ENCODE measurements around the gene SDHA.
"Not testable (repeated sequence)": the region's sequence is repeated elsewhere in the genome, so short reads cannot be mapped to it uniquely, and the experiment has no call there.

The SDHA gene

DNA sequence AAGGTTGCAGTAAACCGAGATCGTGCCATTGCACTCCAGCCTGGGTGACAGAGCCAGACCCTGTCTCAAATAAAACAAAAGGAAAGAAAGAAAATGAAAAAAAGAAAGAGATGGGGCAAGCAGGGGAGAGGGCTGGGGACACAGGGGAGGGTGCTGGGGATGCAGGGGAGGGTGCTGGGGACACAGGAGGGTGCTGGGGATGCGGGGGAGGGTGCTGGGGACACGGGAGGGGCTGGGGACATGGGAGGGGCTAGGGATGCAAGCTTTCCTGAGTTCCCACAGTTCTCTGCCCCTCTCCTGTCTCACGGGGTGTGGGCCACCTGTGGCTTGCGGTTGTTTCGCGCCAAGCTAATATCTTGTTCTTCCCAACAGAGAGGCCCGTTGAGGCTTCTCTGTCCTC lies 60.5 kb downstream of the SDHA start:
- H3K36me3 ChIP-seq = peaks cover 94% of the 10 kb centered on the region
- peaks cover 31% of the 10 kb centered on the region for H4K20me1 ChIP-seq
- no peak for TF ChIP-seq Cebpa-rat (IDR thresholded peaks at IDR 0.05)
- H3K9ac ChIP-seq = no peak overlapping the region
- H3K4me2 ChIP-seq = no peak overlapping the region
- no peaks in the 10 kb centered on the region for H3K27me3 ChIP-seq
- H3K4me3 ChIP-seq = no peak overlapping the region
- no peak overlapping the region for H3K27ac ChIP-seq
- peaks cover 50% of the 10 kb centered on the region for H3K9me3 ChIP-seq
- peaks cover 16% of the 10 kb centered on the region for H3K4me1 ChIP-seq

GRCh38 chr5:279051-279665 lies 61.0 kb downstream of the SDHA start:
- H3K27me3 ChIP-seq = not testable (repeated sequence)
- peaks cover 94% of the 10 kb centered on the region for H3K36me3 ChIP-seq

DNA sequence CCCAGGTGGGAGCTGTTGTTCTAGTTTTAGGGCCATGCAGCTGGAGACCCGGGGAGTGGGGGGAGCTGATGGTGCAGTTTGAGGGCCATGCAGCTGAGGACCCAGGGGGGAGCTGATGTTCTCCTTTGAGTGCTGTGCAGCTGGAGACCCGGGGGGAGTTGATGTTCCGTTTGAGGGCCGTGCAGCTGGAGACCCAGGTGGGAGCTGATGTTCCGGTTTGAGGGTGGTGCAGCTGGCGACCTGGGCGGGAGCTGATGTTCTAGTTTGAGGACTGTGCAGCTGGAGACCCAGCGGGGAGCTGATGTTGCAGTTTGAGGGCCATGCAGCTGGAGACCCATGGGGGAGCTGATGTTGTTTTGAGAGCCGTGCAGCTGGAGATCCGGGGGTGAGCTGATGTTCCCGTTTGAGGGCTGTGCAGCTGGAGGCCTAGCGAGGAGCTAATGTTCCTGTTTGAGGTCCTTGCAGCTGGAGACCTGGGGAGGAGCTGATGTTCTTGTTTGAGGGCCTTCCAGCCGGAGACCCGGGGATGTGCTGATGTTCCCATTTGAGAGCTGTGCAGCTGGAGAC lies 68.0 kb downstream of the SDHA start:
- peak overlapping the region; percentile 49; the same call in 1 of the 2 replicates for H3K4me2 ChIP-seq
- no peak for TF ChIP-seq Cebpa-rat (IDR thresholded peaks at IDR 0.05)
- H3K4me1 ChIP-seq = peaks cover 49% of the 10 kb centered on the region
- peaks cover 79% of the 10 kb centered on the region for H3K36me3 ChIP-seq
- peak overlapping the region; percentile 35 for H3K4me3 ChIP-seq
- H3K27ac ChIP-seq = peak overlapping the region; percentile 84
- peaks cover 85% of the 10 kb centered on the region for H3K9me3 ChIP-seq
- H3K9ac ChIP-seq = no peak overlapping the region
- peaks cover 27% of the 10 kb centered on the region; the same call in 1 of the 2 replicates for H4K20me1 ChIP-seq
- H3K27me3 ChIP-seq = no peaks in the 10 kb centered on the region

More at GRCh38 chr5:279051-279665, 61.0 kb downstream of the SDHA start:
- Histone ChIP-seq H3K9me3 (peaks cover 55% of the 10 kb centered on the region), H4K20me1 (peaks cover 26% of the 10 kb centered on the region), H3K4me1 (peaks cover 16% of the 10 kb centered on the region)
- H3K9ac ChIP-seq, H3K4me2 ChIP-seq, H3K27ac ChIP-seq, H3K4me3 ChIP-seq: not testable (repeated sequence)

DNA sequence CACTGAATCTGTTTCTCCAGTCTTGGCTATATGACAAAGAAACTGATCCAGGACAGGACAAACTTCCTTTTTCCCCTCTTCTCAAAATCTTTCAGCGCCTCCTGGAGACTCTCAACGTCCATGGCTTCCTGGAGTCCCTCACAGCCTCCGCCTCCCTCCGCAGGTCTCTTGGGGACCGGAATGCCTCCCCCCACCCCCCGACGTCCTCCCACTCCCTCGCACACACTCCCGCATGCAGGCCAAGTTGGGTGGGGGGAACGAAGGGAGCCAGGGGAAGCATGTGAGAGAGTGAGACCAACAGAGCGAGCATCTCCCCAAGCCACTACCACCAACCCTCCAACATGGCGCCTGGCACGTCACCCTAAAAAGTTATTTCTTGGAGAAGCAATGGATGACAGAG lies 72.1 kb downstream of the SDHA start:
- Histone ChIP-seq H4K20me1 (peaks cover 25% of the 10 kb centered on the region; the same call in 1 of the 2 replicates), H3K36me3 (peaks cover 64% of the 10 kb centered on the region), H3K4me2 (peak overlapping the region; percentile 67), H3K9me3 (peaks cover 60% of the 10 kb centered on the region), H3K27ac (peak overlapping the region; percentile 41; the same call in 1 of the 2 replicates), H3K4me1 (peaks cover 42% of the 10 kb centered on the region)
- not testable (repeated sequence) for H3K9ac ChIP-seq, H3K27me3 ChIP-seq, H3K4me3 ChIP-seq

GRCh38 chr5:291345-291744 lies 73.2 kb downstream of the SDHA start:
- Histone ChIP-seq H3K9me3 (peaks cover 48% of the 10 kb centered on the region), H3K4me1 (peaks cover 37% of the 10 kb centered on the region), H3K4me2 (peak overlapping the region; percentile 67), H3K36me3 (peaks cover 58% of the 10 kb centered on the region), H4K20me1 (peaks cover 21% of the 10 kb centered on the region)
- H3K9ac ChIP-seq, H3K27me3 ChIP-seq, H3K4me3 ChIP-seq, H3K27ac ChIP-seq: not testable (repeated sequence)

GRCh38 chr5:294788-295187 lies 76.7 kb downstream of the SDHA start:
- H3K27me3 ChIP-seq, H3K9ac ChIP-seq, H3K4me2 ChIP-seq, H3K4me3 ChIP-seq, H3K27ac ChIP-seq: not testable (repeated sequence)
- Histone ChIP-seq H3K36me3 (peaks cover 26% of the 10 kb centered on the region), H3K4me1 (peaks cover 56% of the 10 kb centered on the region), H4K20me1 (peaks cover 45% of the 10 kb centered on the region), H3K9me3 (peaks cover 16% of the 10 kb centered on the region)

DNA sequence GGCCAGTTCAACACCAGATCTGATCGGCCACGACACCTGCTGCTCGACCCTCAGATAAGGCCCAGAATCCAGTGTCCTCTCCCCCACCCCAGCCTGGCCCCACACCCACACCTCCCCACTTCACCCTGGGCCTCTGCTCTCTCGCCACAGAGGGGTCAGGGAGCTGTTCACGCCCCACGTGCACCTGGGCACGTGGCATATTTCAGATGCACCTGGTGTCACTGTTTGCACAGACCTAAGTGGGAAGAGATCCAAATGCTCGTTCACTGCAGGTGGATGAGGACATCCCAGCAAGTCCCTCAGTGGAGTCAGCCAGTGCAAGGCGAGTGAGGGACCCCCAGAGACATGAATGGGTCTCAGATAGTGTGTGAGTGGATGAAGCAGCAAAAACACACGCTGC lies 78.1 kb downstream of the SDHA start:
- H3K36me3 ChIP-seq = peaks cover 31% of the 10 kb centered on the region
- H3K4me3 ChIP-seq, H3K9ac ChIP-seq, H3K27ac ChIP-seq, H3K27me3 ChIP-seq: not testable (repeated sequence)
- H3K4me2 ChIP-seq = peak overlapping the region; percentile 72
- H3K4me1 ChIP-seq = peaks cover 54% of the 10 kb centered on the region
- H4K20me1 ChIP-seq = peaks cover 59% of the 10 kb centered on the region
- peaks cover 16% of the 10 kb centered on the region for H3K9me3 ChIP-seq

DNA sequence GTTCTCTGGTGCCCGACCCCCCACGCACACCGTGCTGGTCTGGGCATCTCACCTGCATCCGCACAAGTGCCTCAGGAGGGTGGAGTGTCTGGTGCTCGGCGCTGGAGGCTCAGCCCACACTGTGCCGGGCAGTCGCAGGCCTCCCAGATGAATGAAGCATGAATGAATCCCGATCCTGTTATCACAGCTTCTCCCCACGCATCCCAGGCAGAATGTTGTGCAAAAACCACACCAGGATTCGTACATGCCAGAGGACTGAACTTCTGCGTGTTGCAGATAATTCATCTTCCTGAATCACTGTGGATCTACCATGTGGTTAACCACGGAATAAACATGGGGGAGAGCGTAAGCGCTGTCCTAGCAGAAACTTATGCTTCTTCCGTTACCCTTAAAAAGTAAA lies 78.8 kb downstream of the SDHA start:
- peaks cover 49% of the 10 kb centered on the region for H3K4me1 ChIP-seq
- H3K27me3 ChIP-seq, H3K9ac ChIP-seq, H3K27ac ChIP-seq, H3K4me3 ChIP-seq: not testable (repeated sequence)
- H3K4me2 ChIP-seq = peak overlapping the region; percentile 72
- peaks cover 13% of the 10 kb centered on the region for H3K9me3 ChIP-seq
- peaks cover 67% of the 10 kb centered on the region for H4K20me1 ChIP-seq
- H3K36me3 ChIP-seq = peaks cover 25% of the 10 kb centered on the region

- not testable (repeated sequence) for H3K27ac ChIP-seq, H3K4me3 ChIP-seq, H3K27me3 ChIP-seq, H3K9me3 ChIP-seq, H3K9ac ChIP-seq
- peak overlapping the region; percentile 72 for H3K4me2 ChIP-seq
- H3K4me1 ChIP-seq = peaks cover 54% of the 10 kb centered on the region
- H4K20me1 ChIP-seq = peaks cover 72% of the 10 kb centered on the region
- peaks cover 20% of the 10 kb centered on the region for H3K36me3 ChIP-seq
Observed at GRCh38 chr5:297448-297847, 79.3 kb downstream of the SDHA start.

DNA sequence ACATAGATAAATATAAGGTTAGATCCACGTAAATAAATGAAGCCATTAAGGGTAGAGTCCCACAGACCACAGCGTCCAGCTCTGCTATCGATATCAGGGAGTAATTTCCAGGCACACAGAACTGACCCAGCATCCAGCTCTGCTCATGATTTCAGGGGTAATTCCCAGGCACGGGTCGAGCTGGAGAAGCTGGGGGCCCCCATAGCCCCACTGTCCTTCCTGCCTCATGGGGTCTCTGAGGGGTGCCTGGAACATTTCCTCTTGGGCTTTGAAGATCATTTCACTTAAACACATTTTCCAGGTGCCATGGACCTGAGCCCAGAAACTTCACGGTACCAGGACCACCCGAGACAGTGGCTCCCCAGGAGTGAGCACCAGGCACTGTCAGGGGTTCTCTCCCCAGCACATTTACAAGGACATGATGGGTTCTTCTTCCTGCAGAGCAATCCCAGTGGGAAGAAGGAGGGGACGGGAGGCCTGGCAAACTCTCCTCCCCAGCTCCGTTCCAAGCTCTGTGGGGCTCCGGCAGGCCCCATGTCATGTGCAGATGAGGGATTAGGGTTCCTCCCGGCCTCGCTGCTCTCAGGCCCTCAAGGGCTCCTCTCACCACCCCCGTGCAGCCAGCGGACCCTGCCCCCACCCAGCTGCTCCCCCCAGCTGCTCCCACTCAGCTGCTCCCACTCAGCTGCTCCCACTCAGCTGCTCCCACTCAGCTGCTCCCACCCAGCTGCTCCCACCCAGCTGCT lies 80.0 kb downstream of the SDHA start:
- not testable (repeated sequence) for H3K9ac ChIP-seq, H3K27me3 ChIP-seq, H3K4me3 ChIP-seq, H3K4me2 ChIP-seq, H3K9me3 ChIP-seq, H3K27ac ChIP-seq
- H3K36me3 ChIP-seq = peaks cover 13% of the 10 kb centered on the region
- peaks cover 79% of the 10 kb centered on the region for H4K20me1 ChIP-seq
- peaks cover 59% of the 10 kb centered on the region for H3K4me1 ChIP-seq
